Calu3 (cell line): ENCODE measurements around the gene RNF214. TPM values are rescaled to one million over a fixed set of nuclear protein-coding genes. Genes with fewer than 3 reads are reported as not detected.
"Not testable (repeated sequence)": the region's sequence is repeated elsewhere in the genome, so short reads cannot be mapped to it uniquely, and the experiment has no call there.

Experiments
- BruUV-seq: library from RNA; stranded (reverse); fragments of 400-500 nt; replicated peaks from 2 replicates; lab custom pipeline; 2021; lab: Mats Ljungman, UMichigan
- CTCF ChIA-PET: fragments of 300-600 bp; sonication (Branson Sonifier 250); formaldehyde crosslinking; loops from one replicate; lab custom pipeline; 2022; ENCODE audit warnings: antibody characterized with exemption; lab: Charles Lee
- DNase-seq: peaks from one replicate; pipeline ENCODE4 v3.0.0; 2022
- H3K27ac Mint-ChIP-seq: one replicate; pipeline ENCODE4 v1.8.0; 2022; ENCODE audit warnings: mixed read lengths; ENCODE audit not compliant: unreplicated experiment
- H3K27me3 Mint-ChIP-seq: one replicate; pipeline ENCODE4 v1.8.0; 2022; ENCODE audit warnings: mixed read lengths; ENCODE audit not compliant: unreplicated experiment
- H3K36me3 Mint-ChIP-seq: one replicate; pipeline ENCODE4 v1.8.0; 2022; ENCODE audit warnings: mild to moderate bottlenecking, moderate library complexity, mixed read lengths; ENCODE audit not compliant: insufficient read depth, unreplicated experiment
- H3K4me1 Mint-ChIP-seq: one replicate; pipeline ENCODE4 v1.8.0; 2022; ENCODE audit warnings: mild to moderate bottlenecking, low read depth, mixed read lengths; ENCODE audit not compliant: unreplicated experiment
- H3K4me3 Mint-ChIP-seq: one replicate; pipeline ENCODE4 v1.8.0; 2022; ENCODE audit warnings: mild to moderate bottlenecking, low read depth, moderate library complexity, mixed read lengths; ENCODE audit not compliant: unreplicated experiment
- H3K9me3 Mint-ChIP-seq: one replicate; pipeline ENCODE4 v1.8.0; 2022; ENCODE audit warnings: low read depth, mixed read lengths; ENCODE audit not compliant: unreplicated experiment
- intact Hi-C: fragments of 100-400 bp; cut with micrococcal nuclease; formaldehyde crosslinking; loops from one replicate; pipeline ENCODE4 v1.10.0; 2022; ENCODE audit not compliant: unreplicated experiment
- total RNA-seq: library from RNA; stranded (reverse); gene quantifications from 2 replicates; pipeline ENCODE4 v1.2.3, GENCODE V29; 2022
- TF ChIP-seq, protein P1 (sequence below): fragments of 200-600 bp; IDR thresholded peaks from one replicate; pipeline ENCODE4 v1.8.0; 2022; ENCODE audit warnings: antibody characterized with exemption; ENCODE audit not compliant: unreplicated experiment

RNF214 gene
- total RNA-seq, 1 experiment from 2014 or later, result 19.2 TPM

DNA sequence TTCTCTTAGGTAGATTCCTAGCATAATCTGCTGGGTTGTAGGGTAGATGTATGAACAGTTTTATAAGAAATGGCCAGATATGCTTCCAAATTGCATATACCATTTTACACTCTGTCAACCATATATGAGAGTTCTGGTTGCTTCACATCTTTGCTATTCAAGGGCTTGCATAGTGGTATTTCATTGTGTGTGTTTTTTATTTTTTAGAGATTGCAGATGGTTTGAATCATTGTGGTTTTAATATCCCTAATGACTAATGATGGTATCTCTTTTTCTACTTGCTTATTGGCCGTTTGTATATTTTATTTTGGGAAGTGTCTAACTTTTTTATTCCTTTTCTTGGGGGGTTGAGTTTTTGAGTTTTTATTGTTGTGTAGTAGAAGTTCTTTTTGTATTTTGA, 26.9 kb downstream of the RNF214 start:
- Mint-ChIP-seq H3K27me3 (no peaks in the 10 kb centered on the region), H3K36me3 (no peaks in the 10 kb centered on the region), H3K4me3 (no peak overlapping the region), H3K9me3 (no peaks in the 10 kb centered on the region), H3K4me1 (no peaks in the 10 kb centered on the region), H3K27ac (no peak overlapping the region)
- intact Hi-C loops, result no loop called here
- TF ChIP-seq, protein P1, sequence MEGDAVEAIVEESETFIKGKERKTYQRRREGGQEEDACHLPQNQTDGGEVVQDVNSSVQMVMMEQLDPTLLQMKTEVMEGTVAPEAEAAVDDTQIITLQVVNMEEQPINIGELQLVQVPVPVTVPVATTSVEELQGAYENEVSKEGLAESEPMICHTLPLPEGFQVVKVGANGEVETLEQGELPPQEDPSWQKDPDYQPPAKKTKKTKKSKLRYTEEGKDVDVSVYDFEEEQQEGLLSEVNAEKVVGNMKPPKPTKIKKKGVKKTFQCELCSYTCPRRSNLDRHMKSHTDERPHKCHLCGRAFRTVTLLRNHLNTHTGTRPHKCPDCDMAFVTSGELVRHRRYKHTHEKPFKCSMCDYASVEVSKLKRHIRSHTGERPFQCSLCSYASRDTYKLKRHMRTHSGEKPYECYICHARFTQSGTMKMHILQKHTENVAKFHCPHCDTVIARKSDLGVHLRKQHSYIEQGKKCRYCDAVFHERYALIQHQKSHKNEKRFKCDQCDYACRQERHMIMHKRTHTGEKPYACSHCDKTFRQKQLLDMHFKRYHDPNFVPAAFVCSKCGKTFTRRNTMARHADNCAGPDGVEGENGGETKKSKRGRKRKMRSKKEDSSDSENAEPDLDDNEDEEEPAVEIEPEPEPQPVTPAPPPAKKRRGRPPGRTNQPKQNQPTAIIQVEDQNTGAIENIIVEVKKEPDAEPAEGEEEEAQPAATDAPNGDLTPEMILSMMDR, result no peak
- no peak for DNase-seq
- CTCF ChIA-PET, result no interaction called here
- no TSS peak for BruUV-seq

DNA sequence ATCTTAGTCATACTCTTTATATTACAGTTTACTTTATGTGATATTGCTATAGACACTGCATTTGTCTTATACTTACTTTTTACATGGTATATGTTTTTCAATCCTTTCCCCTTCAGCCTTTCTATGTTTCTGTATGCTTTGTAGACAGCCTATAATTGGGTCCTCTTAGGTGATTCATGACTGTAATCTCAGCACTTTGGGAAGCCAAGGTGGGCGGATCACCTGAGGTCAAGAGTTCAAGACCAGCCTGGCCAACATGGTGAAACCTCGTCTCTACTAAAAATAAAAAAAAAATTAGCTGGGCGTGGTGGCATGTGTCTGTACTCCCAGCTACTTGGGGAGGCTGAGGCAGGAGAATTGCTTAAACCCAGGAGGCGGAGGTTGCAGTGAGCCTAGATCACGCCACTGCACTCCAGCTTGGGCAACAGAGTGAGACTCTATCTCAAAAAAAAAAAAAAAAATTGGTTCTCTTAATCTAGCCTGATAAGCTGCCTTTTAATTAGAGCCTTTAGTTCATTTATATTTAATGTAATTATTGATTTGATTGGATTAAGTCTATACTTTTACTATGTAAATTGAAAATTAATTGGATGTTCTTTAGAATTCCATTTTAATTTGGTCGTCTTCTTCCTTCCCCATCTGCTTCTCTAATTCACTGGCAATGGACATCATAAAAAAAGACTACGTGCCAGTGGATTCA, 32.3 kb downstream of the RNF214 start:
- CTCF ChIA-PET, result interaction anchor here (0.6 kb wide), 1 partner anchor 226 kb away, joined by 3 read pairs; no protein-coding TSS in a partner anchor
- BruUV-seq, H3K27ac Mint-ChIP-seq, DNase-seq, H3K27me3 Mint-ChIP-seq, intact Hi-C loops, H3K9me3 Mint-ChIP-seq, H3K36me3 Mint-ChIP-seq, H3K4me1 Mint-ChIP-seq, H3K4me3 Mint-ChIP-seq: not testable (repeated sequence)

DNA sequence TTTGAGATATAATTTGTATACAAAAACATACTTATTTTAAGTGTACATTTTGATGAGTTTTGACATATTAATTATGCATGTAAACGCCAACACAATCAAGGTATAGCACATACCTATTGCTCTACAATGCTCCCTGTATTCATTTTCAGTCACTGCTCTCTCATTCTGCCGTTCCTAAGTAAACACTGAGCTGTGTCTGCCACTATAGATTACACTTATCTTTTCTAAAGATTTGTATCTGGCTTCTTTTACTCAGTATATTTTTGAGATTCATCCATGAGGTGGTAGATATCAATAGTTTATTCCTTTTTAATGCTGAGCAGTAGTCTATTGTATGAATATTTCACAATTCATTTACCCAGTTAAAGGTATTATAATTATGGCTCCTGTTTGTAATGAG, 33.3 kb downstream of the RNF214 start:
- DNase-seq, result no peak
- H3K4me3 Mint-ChIP-seq, result no peak overlapping the region
- no peaks in the 10 kb centered on the region for H3K27me3 Mint-ChIP-seq
- no peaks in the 10 kb centered on the region for H3K9me3 Mint-ChIP-seq
- BruUV-seq, result no TSS peak
- peaks cover 7% of the 10 kb centered on the region for H3K36me3 Mint-ChIP-seq
- TF ChIP-seq, protein P1, result no peak
- no peak overlapping the region for H3K27ac Mint-ChIP-seq
- no peaks in the 10 kb centered on the region for H3K4me1 Mint-ChIP-seq
- intact Hi-C loops, result no loop called here
- CTCF ChIA-PET, result no interaction called here

DNA sequence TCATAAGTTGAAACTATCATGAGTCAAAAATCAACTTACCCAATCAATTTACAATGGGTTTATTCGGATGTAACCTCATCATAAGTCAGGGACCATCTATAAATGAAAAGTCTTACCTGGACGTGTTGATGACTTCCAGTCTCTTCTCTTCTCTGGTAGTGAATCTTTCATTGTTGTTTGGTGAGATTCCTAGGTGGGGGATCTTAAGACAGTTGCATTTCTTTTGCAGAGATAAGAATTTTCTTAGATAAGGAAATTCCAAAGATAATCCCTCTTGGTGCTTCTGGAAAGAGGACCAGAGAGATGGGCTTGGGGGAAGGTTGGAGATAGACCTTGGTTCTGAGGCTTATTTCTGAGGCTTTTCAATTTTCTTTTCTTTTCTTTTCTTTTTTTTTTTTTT, 37.4 kb downstream of the RNF214 start:
- TF ChIP-seq, protein P1, result no peak
- H3K9me3 Mint-ChIP-seq, result no peaks in the 10 kb centered on the region
- no peak overlapping the region for H3K4me3 Mint-ChIP-seq
- no peaks in the 10 kb centered on the region for H3K27me3 Mint-ChIP-seq
- intact Hi-C loops, result no loop called here
- CTCF ChIA-PET, result no interaction called here
- no peaks in the 10 kb centered on the region for H3K4me1 Mint-ChIP-seq
- H3K36me3 Mint-ChIP-seq, result peaks cover 14% of the 10 kb centered on the region
- H3K27ac Mint-ChIP-seq, result no peak overlapping the region
- BruUV-seq, result no TSS peak
- no peak for DNase-seq

DNA sequence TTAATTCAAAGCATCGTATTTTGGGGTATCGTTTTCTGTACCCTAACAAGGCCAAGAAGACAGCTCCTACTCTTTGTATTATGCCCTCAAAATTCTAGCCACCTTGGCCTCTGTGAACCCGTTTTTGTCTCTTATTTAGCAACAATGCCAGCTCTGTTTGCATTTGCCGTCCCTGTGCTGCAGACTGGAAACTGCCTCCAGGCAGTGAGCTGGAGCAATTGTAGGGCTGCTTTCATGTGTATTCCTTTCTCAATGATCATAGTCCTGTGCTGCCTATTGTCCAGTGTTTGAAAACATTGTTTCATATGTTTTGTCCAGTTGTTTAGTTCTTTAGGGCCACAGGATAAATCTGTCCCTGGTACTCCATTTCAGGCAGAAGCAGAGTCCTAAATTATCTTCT, 38.7 kb downstream of the RNF214 start:
- H3K4me1 Mint-ChIP-seq, result no peaks in the 10 kb centered on the region
- DNase-seq, result no peak
- H3K4me3 Mint-ChIP-seq, result no peak overlapping the region
- BruUV-seq, result no TSS peak
- TF ChIP-seq, protein P1, result no peak
- H3K36me3 Mint-ChIP-seq, result peaks cover 14% of the 10 kb centered on the region
- CTCF ChIA-PET, result no interaction called here
- no peak overlapping the region for H3K27ac Mint-ChIP-seq
- intact Hi-C loops, result no loop called here
- no peaks in the 10 kb centered on the region for H3K9me3 Mint-ChIP-seq
- H3K27me3 Mint-ChIP-seq, result no peaks in the 10 kb centered on the region

DNA sequence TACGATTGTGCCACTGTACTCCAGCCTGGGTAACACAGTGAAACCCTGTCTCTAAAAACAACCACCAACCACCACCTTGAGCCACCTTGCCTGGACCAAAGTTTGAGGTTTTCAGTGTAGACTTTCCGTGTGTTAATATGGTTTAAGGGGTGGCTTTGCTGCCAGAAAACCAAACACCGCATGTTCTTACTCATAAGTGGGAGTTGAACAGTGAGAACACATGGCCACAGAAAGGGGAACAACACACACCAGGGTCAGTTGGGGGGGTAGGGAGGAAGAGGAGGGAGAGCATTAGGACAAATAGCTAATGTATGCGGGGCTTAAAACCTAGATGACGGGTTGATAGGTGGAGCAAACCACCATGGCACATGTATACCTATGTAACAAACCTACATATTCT, 39.7 kb downstream of the RNF214 start:
- H3K4me1 Mint-ChIP-seq, H3K27me3 Mint-ChIP-seq, H3K4me3 Mint-ChIP-seq, H3K27ac Mint-ChIP-seq, DNase-seq, BruUV-seq, intact Hi-C loops, CTCF ChIA-PET, H3K36me3 Mint-ChIP-seq, H3K9me3 Mint-ChIP-seq: not testable (repeated sequence)
